Neural cell (in vitro differentiated cells): ENCODE data around the gene ZNF106.

ENCODE experiments used
- CTCF ChIP-seq: fragments of 450-650 bp; IDR thresholded peaks from 2 replicates; pipeline ENCODE4 v1.5.1; 2014; ENCODE audit warnings: antibody characterized with exemption, mild to moderate bottlenecking, moderate library complexity; ENCODE audit not compliant: poor library complexity, severe bottlenecking
- POLR2AphosphoS5 ChIP-seq: IDR thresholded peaks from 2 replicates; pipeline ENCODE4 v1.6.1; 2012

GRCh38 chr15:42495361-42496212, 4.6 kb upstream of the ZNF106 start, which contains the start of gene SNAP23:
- TF ChIP-seq CTCF (peak; percentile 14), POLR2AphosphoS5 (peak; percentile 39)
